Measurements from ENCODE around the gene TM9SF3. TPM values are rescaled to one million over a fixed set of nuclear protein-coding genes. Genes with fewer than 3 reads are reported as not detected.
A peak's percentile ranks its signal among the peaks of the same experiment; 100 is the strongest.

The TM9SF3 gene
- total and polyA plus RNA-seq, 2 of the 4 experiments (the other 2 are of a cell fraction) = 33.7 to 61.8 TPM

DNA sequence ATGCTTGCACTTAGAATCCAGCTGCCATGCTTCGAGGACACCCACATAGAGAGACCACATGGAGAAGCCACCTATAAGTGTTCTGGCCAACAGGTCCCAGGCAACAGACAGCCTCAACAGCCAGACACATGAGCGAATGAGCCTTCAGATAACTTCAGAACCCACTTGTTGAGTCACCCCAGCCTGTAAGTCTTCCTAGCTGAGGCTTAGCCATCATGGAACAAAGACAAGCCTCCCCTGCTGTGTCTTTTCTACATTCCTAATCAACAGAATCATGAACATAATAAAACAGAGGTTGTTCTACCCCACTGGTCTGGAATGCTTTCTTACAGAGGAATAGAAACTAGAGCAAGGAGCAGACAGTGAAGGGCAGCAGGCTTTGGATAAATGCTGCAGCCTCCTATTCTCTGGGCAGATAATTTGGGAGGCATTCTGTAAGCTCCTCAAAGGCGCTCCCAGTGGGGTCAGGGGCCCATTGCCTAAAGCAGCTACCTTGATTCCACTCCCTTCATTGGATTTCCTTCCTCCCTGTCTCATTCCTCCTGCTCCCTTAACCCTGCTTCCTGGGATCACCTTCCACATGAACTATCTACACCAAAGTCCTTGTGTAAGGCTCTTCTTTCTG lies 77.7 kb downstream of the TM9SF3 start:
- H2BK120ac ChIP-seq (ENCODE audit: low read depth, low read length) = no peak overlapping the region
- ChIA-PET CTCF (no interaction called here), POLR2A (ENCODE audit: unreplicated experiment) (no interaction called here)
- no peak overlapping the region for H2AFZ ChIP-seq (replicated peaks; ENCODE audit: low read length, poor library complexity)
- no peak overlapping the region for H2BK15ac ChIP-seq (ENCODE audit: low read depth, low read length)
- DNase-seq = peak; percentile 78
- H2BK20ac ChIP-seq (ENCODE audit: low read depth, low read length) = no peak overlapping the region
- TF ChIP-seq MAZ (IDR thresholded peaks at IDR 0.05; ENCODE audit: borderline replicate concordance, low read depth, low read length) (no peak), POLR2A (IDR thresholded peaks at IDR 0.05; ENCODE audit: low read depth, low read length) (no peak), RCOR1 (IDR thresholded peaks at IDR 0.05; ENCODE audit: insufficient replicate concordance, low read length) (no peak), MAFK (IDR thresholded peaks at IDR 0.05; ENCODE audit: low read depth, low read length) (no peak), RFX5 (IDR thresholded peaks at IDR 0.05; ENCODE audit: low read depth, low read length) (no peak), MXI1 (IDR thresholded peaks at IDR 0.05; ENCODE audit: borderline replicate concordance, low read depth, low read length) (no peak), CEBPB (IDR thresholded peaks at IDR 0.05; ENCODE audit: low read depth, low read length) (no peak), USF2 (IDR thresholded peaks at IDR 0.05; ENCODE audit: low read depth, low read length) (no peak), SMC3 (IDR thresholded peaks at IDR 0.05; ENCODE audit: low read depth, low read length) (no peak), RAD21 (IDR thresholded peaks at IDR 0.05; ENCODE audit: low read length) (no peak)
- TF ChIP-seq, protein P1, sequence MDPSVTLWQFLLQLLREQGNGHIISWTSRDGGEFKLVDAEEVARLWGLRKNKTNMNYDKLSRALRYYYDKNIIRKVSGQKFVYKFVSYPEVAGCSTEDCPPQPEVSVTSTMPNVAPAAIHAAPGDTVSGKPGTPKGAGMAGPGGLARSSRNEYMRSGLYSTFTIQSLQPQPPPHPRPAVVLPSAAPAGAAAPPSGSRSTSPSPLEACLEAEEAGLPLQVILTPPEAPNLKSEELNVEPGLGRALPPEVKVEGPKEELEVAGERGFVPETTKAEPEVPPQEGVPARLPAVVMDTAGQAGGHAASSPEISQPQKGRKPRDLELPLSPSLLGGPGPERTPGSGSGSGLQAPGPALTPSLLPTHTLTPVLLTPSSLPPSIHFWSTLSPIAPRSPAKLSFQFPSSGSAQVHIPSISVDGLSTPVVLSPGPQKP (IDR thresholded peaks at IDR 0.05; ENCODE audit: borderline replicate concordance, low read depth, low read length) = no peak
- TF ChIP-seq, protein P2, sequence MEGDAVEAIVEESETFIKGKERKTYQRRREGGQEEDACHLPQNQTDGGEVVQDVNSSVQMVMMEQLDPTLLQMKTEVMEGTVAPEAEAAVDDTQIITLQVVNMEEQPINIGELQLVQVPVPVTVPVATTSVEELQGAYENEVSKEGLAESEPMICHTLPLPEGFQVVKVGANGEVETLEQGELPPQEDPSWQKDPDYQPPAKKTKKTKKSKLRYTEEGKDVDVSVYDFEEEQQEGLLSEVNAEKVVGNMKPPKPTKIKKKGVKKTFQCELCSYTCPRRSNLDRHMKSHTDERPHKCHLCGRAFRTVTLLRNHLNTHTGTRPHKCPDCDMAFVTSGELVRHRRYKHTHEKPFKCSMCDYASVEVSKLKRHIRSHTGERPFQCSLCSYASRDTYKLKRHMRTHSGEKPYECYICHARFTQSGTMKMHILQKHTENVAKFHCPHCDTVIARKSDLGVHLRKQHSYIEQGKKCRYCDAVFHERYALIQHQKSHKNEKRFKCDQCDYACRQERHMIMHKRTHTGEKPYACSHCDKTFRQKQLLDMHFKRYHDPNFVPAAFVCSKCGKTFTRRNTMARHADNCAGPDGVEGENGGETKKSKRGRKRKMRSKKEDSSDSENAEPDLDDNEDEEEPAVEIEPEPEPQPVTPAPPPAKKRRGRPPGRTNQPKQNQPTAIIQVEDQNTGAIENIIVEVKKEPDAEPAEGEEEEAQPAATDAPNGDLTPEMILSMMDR (conservative IDR thresholded peaks at IDR 0.05; ENCODE audit: low read depth, low read length) = no peak
- no peak overlapping the region for H3K56ac ChIP-seq (ENCODE audit: extremely low read depth, insufficient read depth, low read length)
- no peaks in the 10 kb centered on the region for H3K36me3 ChIP-seq (ENCODE audit: control insufficient read depth, insufficient read depth, low read length)
- H3K4me3 ChIP-seq (ENCODE audit: insufficient read depth, low read depth, low read length) = no peak overlapping the region
- H3K27me3 ChIP-seq (ENCODE audit: control insufficient read depth, insufficient read depth, low read length) = peaks cover 31% of the 10 kb centered on the region
- in situ Hi-C loops (cut with MboI; ENCODE audit: low sequenced_read_pairs) (no loop called here), dilution Hi-C loops (cut with HindIII; ENCODE audit: low sequenced_read_pairs, unreplicated experiment) (no loop called here), intact Hi-C loops (cut with micrococcal nuclease) (no loop called here)
- H4K20me1 ChIP-seq (ENCODE audit: insufficient read depth, low read length) = peaks cover 2% of the 10 kb centered on the region; the same call in 1 of the 2 replicates
- no peak overlapping the region for H3K4ac ChIP-seq (ENCODE audit: low read depth, low read length)
- H2AK5ac ChIP-seq (ENCODE audit: low read depth, low read length) = no peak overlapping the region
- H4K91ac ChIP-seq (ENCODE audit: insufficient read depth, low read depth, low read length) = no peak overlapping the region
- H2AK9ac ChIP-seq (replicated peaks; ENCODE audit: low read depth, low read length, poor library complexity) = no peak overlapping the region
- H3K18ac ChIP-seq (ENCODE audit: low read depth, low read length) = no peak overlapping the region
- H2BK5ac ChIP-seq (ENCODE audit: low read depth, low read length, poor library complexity, severe bottlenecking) = no peak overlapping the region
- H3K79me1 ChIP-seq (ENCODE audit: low read depth in 1 of 2, low read length in 2 of 2) = no peaks in the 10 kb centered on the region
- no peak overlapping the region for H3K27ac ChIP-seq (ENCODE audit: insufficient read depth, low read length)
- BruUV-seq (replicated peaks) = no TSS peak
- 43% methylated on average over 1 of the region's 3 CpGs; no CpG with 5 or more reads in 1 of the 2 experiments for WGBS, 2 experiments (ENCODE audit: extremely low coverage in 2 of 2, insufficient read length in 1 of 2)
- H3K4me2 ChIP-seq (ENCODE audit: low read depth, low read length) = no peak overlapping the region
- H3K4me1 ChIP-seq (ENCODE audit: control insufficient read depth, insufficient read depth, low read length) = no peaks in the 10 kb centered on the region; the same call in 1 of the 2 replicates
- ATAC-seq (ENCODE audit: low read depth) = no peak
- no peak overlapping the region for H4K5ac ChIP-seq (ENCODE audit: low read depth, low read length)
- peaks cover 2% of the 10 kb centered on the region; the same call in 1 of the 2 replicates for H3K9me1 ChIP-seq (ENCODE audit: insufficient read depth, low read length)
- H3K9ac ChIP-seq (ENCODE audit: low read depth, low read length) = no peak overlapping the region
- H3K23ac ChIP-seq (ENCODE audit: low read depth, low read length) = no peak overlapping the region
- H3K14ac ChIP-seq (replicated peaks; ENCODE audit: low read depth, low read length) = no peak overlapping the region
- no peaks in the 10 kb centered on the region for H3K9me3 ChIP-seq (ENCODE audit: control insufficient read depth, insufficient read depth, low read length)
- H4K8ac ChIP-seq (ENCODE audit: low read depth in 2 of 2, low read length in 2 of 2) = no peak overlapping the region
